ENCODE results near the gene WDR64.

The WDR64 gene

DNA sequence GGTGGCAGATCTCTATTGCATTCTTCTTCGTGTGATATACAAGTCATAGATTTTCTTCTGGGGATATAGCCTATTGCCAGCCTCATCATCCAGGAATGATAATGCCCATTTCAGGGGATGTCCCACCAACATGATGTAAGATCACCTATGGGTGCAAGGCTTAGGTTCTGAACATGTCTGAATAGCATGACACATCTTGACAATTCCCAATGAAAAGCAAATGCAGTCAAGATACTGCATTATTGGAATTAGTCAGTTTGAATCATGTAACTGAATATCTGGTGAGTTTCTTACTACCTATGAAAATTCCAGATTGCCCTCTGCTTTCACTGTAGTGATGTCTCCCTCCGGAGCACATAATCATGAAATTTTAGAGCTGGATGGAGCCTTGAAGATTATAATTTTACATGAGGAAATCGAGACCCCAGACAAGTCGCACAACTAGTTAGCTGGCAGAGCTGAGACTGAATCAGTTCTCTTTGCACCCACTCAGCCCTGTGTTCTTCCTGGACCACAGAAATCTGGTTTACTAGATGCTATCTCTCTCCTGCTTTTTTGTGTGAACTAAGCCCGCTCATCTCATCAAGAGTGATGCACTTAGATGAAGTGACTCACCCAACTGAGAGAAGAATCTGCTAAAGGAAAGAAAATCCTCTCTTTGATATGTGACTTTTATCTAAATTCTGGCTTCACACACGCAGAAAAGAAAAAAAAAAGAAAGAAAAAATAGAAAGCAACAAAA lies 65.0 kb downstream of the WDR64 start:
- Histone ChIP-seq H3K27me3 (ENCODE audit: insufficient read depth, low read length, poor library complexity) (peaks cover 4% of the 10 kb centered on the region), H2AFZ (ENCODE audit: low read depth, low read length) (no peak overlapping the region), H3K9me3 (ENCODE audit: insufficient read depth, low read length, severe bottlenecking) (no peaks in the 10 kb centered on the region), H3K9ac (ENCODE audit: low read depth, low read length) (no peak overlapping the region), H3K4me3 (ENCODE audit: low read depth in 1 of 2, low read length in 2 of 2) (no peak overlapping the region), H4K20me1 (ENCODE audit: insufficient read depth, low read length) (no peaks in the 10 kb centered on the region), H3K36me3 (ENCODE audit: insufficient read depth, low read length) (no peaks in the 10 kb centered on the region), H3K79me2 (ENCODE audit: insufficient read depth, low read length) (no peaks in the 10 kb centered on the region), H3K4me2 (ENCODE audit: insufficient read depth, low read length) (no peak overlapping the region), H3K27ac (ENCODE audit: low read length) (no peak overlapping the region), H3K4me1 (ENCODE audit: insufficient read depth, low read length) (no peaks in the 10 kb centered on the region)
- TF ChIP-seq, protein P1, sequence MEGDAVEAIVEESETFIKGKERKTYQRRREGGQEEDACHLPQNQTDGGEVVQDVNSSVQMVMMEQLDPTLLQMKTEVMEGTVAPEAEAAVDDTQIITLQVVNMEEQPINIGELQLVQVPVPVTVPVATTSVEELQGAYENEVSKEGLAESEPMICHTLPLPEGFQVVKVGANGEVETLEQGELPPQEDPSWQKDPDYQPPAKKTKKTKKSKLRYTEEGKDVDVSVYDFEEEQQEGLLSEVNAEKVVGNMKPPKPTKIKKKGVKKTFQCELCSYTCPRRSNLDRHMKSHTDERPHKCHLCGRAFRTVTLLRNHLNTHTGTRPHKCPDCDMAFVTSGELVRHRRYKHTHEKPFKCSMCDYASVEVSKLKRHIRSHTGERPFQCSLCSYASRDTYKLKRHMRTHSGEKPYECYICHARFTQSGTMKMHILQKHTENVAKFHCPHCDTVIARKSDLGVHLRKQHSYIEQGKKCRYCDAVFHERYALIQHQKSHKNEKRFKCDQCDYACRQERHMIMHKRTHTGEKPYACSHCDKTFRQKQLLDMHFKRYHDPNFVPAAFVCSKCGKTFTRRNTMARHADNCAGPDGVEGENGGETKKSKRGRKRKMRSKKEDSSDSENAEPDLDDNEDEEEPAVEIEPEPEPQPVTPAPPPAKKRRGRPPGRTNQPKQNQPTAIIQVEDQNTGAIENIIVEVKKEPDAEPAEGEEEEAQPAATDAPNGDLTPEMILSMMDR (IDR thresholded peaks at IDR 0.05; ENCODE audit: borderline replicate concordance, extremely low read depth, low read length, poor library complexity, severe bottlenecking): no peak
- no peak for TF ChIP-seq EZH2 (IDR thresholded peaks at IDR 0.05; ENCODE audit: borderline replicate concordance, low read depth, low read length, severe bottlenecking)
- ATAC-seq (ENCODE audit: insufficient read depth, low read depth): peak; percentile 48; the same call in 2 of the 3 replicates
- DNase-seq: no peak

DNA sequence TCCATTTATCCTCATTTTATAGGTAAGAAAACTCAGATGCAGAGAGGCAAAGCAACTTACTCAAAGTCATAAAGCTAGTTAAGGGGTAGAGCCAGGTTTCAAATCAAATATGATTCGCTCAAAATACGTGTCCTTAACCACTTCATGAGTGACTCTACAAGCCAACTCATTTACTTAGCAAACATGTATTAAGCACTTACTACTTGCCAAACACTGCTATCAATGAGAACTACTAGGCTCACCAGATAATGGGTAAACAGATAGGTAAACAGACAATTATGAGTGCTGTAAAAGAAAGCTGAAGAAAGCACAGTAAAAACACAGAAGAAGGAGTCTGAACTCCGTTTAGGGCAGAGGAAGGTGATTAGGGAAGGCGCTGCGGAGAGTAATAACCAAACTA lies 65.9 kb downstream of the WDR64 start:
- no peak overlapping the region for H2AFZ ChIP-seq (ENCODE audit: low read depth, low read length)
- peaks cover 4% of the 10 kb centered on the region for H3K27me3 ChIP-seq (ENCODE audit: insufficient read depth, low read length, poor library complexity)
- no peaks in the 10 kb centered on the region for H4K20me1 ChIP-seq (ENCODE audit: insufficient read depth, low read length)
- TF ChIP-seq, protein P1 (IDR thresholded peaks at IDR 0.05; ENCODE audit: borderline replicate concordance, extremely low read depth, low read length, poor library complexity, severe bottlenecking): no peak
- no peaks in the 10 kb centered on the region for H3K9me3 ChIP-seq (ENCODE audit: insufficient read depth, low read length, severe bottlenecking)
- DNase-seq: no peak
- H3K4me3 ChIP-seq (ENCODE audit: low read depth in 1 of 2, low read length in 2 of 2): no peak overlapping the region
- ATAC-seq (ENCODE audit: insufficient read depth, low read depth): no peak
- H3K79me2 ChIP-seq (ENCODE audit: insufficient read depth, low read length): no peaks in the 10 kb centered on the region
- no peak overlapping the region for H3K4me2 ChIP-seq (ENCODE audit: insufficient read depth, low read length)
- no peak overlapping the region for H3K9ac ChIP-seq (ENCODE audit: low read depth, low read length)
- no peaks in the 10 kb centered on the region for H3K36me3 ChIP-seq (ENCODE audit: insufficient read depth, low read length)
- H3K4me1 ChIP-seq (ENCODE audit: insufficient read depth, low read length): no peaks in the 10 kb centered on the region
- H3K27ac ChIP-seq (ENCODE audit: low read length): no peak overlapping the region

DNA sequence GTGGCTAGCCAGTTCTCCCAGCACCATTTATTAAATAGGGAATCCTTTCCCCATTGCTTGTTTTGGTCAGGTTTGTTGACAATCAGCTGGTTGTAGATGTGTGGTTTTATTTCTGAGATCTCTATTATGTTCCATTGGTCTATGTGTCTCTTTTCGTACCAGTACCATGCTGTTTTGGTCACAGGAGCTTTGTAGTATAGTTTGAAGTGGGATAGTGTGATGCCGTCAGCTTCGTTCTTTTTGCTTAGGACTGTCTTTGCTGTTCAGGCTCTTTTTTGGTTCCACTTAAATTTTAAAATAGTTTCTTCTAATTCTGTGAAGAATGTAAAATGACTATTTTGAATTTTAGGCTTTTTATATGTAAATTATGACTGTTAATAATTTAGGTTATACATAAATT lies 68.9 kb downstream of the WDR64 start:
- H3K36me3 ChIP-seq (ENCODE audit: insufficient read depth, low read length): no peaks in the 10 kb centered on the region
- H3K27ac ChIP-seq (ENCODE audit: low read length): no peak overlapping the region
- TF ChIP-seq, protein P1 (IDR thresholded peaks at IDR 0.05; ENCODE audit: borderline replicate concordance, extremely low read depth, low read length, poor library complexity, severe bottlenecking): no peak
- no peak for TF ChIP-seq EZH2 (IDR thresholded peaks at IDR 0.05; ENCODE audit: borderline replicate concordance, low read depth, low read length, severe bottlenecking)
- no peaks in the 10 kb centered on the region for H4K20me1 ChIP-seq (ENCODE audit: insufficient read depth, low read length)
- H3K4me2 ChIP-seq (ENCODE audit: insufficient read depth, low read length): no peak overlapping the region
- H3K4me1 ChIP-seq (ENCODE audit: insufficient read depth, low read length): no peaks in the 10 kb centered on the region
- no peaks in the 10 kb centered on the region for H3K9me3 ChIP-seq (ENCODE audit: insufficient read depth, low read length, severe bottlenecking)
- peaks cover 4% of the 10 kb centered on the region for H3K27me3 ChIP-seq (ENCODE audit: insufficient read depth, low read length, poor library complexity)
- ATAC-seq (ENCODE audit: insufficient read depth, low read depth): no peak
- no peaks in the 10 kb centered on the region for H3K79me2 ChIP-seq (ENCODE audit: insufficient read depth, low read length)
- no peak overlapping the region for H2AFZ ChIP-seq (ENCODE audit: low read depth, low read length)
- DNase-seq: no peak
- no peak overlapping the region for H3K4me3 ChIP-seq (ENCODE audit: low read depth in 1 of 2, low read length in 2 of 2)
- no peak overlapping the region for H3K9ac ChIP-seq (ENCODE audit: low read depth, low read length)
